ENCODE data around the gene CPNE1.

Gene CPNE1

DNA sequence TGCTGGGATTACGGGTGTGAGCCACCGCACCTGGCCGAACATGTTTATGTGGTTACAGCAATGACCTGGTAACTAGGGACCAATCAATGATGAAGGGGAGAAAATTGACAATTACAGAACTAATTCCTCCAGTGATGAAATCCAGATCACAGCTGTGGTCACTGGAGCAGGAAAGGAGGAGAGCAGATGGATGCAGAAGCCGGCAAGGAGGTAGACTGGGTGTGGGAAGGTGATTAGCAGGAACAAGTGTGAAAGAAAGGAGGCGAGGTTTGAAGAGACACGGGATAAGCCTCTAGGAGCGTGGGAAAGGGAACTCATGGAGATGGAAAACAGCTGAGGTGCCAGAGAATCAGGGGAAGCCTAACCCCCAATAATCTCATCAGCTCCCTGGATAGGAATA lies 66.2 kb downstream of the CPNE1 start:
- no peak for DNase-seq (ENCODE audit: low read depth)
- no peak overlapping the region for H3K4me3 ChIP-seq (ENCODE audit: low read depth, low read length)
- TF ChIP-seq, protein P1, sequence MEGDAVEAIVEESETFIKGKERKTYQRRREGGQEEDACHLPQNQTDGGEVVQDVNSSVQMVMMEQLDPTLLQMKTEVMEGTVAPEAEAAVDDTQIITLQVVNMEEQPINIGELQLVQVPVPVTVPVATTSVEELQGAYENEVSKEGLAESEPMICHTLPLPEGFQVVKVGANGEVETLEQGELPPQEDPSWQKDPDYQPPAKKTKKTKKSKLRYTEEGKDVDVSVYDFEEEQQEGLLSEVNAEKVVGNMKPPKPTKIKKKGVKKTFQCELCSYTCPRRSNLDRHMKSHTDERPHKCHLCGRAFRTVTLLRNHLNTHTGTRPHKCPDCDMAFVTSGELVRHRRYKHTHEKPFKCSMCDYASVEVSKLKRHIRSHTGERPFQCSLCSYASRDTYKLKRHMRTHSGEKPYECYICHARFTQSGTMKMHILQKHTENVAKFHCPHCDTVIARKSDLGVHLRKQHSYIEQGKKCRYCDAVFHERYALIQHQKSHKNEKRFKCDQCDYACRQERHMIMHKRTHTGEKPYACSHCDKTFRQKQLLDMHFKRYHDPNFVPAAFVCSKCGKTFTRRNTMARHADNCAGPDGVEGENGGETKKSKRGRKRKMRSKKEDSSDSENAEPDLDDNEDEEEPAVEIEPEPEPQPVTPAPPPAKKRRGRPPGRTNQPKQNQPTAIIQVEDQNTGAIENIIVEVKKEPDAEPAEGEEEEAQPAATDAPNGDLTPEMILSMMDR (IDR thresholded peaks at IDR 0.05; ENCODE audit: low read depth, low read length, missing control alignments): no peak

DNA sequence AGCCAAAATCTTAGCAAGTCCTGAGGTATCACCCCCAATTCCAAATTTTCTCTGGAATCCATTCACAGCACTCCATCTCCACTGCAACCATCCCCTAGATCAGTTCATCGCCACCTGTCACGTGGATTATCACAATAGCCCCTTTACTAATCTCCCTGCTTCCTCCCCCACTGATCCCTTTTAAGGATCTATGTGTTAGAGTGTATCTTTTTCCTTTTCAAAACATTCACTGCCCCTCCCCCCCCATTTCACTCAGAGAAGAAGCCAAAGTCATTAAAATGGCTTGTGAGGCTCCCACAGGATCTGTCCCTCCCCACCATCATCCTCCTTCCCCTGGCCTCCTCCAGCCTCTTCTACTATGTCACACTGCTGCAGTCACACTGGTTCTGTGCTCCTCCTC lies 67.5 kb downstream of the CPNE1 start:
- TF ChIP-seq, protein P1 (IDR thresholded peaks at IDR 0.05; ENCODE audit: low read depth, low read length, missing control alignments): no peak
- no peak overlapping the region for H3K4me3 ChIP-seq (ENCODE audit: low read depth, low read length)
- no peak for DNase-seq (ENCODE audit: low read depth)

DNA sequence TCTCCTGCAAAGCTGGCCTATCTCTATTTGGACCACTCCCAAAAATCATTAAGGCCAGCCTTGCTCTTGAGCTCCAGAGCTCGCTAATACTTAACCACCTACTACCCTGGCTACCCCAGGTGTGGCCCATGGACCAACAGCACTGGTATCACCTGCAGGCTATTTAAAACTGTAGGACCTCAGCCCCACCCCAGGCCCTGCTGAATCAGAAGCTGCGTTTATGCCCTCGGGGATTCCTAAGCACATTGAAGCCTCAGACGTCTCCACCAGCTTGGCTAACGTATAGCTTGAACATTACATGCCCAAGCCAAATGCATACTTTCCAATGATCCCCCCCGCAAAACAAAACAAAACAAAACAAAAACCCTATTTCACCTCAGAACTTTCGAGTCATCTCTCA lies 68.8 kb downstream of the CPNE1 start:
- H3K4me3 ChIP-seq (ENCODE audit: low read depth, low read length): no peak overlapping the region
- TF ChIP-seq, protein P1 (IDR thresholded peaks at IDR 0.05; ENCODE audit: low read depth, low read length, missing control alignments): no peak
- no peak for DNase-seq (ENCODE audit: low read depth)

DNA sequence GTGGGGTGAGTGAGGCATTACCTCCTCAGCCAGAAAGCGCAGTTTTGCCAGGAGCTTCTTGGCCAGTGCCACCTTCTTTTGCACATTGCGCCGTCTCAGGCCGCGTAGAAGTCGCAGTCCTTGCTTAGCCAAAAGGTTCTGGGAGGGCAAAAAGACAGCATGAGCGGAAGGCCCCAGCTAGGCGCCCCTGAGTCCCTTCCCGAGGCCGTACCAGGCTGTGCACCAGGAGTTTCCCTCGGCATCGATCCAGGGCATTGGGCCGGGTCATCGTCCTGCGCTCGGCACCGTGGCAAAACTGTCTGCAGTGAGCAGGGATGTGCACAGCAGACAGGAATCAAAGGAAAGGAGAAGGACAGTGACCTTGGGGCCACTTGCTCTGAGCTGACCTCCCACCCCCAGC lies 69.2 kb downstream of the CPNE1 start:
- no peak for DNase-seq (ENCODE audit: low read depth)
- H3K4me3 ChIP-seq (ENCODE audit: low read depth, low read length): no peak overlapping the region
- TF ChIP-seq, protein P1 (IDR thresholded peaks at IDR 0.05; ENCODE audit: low read depth, low read length, missing control alignments): no peak

DNA sequence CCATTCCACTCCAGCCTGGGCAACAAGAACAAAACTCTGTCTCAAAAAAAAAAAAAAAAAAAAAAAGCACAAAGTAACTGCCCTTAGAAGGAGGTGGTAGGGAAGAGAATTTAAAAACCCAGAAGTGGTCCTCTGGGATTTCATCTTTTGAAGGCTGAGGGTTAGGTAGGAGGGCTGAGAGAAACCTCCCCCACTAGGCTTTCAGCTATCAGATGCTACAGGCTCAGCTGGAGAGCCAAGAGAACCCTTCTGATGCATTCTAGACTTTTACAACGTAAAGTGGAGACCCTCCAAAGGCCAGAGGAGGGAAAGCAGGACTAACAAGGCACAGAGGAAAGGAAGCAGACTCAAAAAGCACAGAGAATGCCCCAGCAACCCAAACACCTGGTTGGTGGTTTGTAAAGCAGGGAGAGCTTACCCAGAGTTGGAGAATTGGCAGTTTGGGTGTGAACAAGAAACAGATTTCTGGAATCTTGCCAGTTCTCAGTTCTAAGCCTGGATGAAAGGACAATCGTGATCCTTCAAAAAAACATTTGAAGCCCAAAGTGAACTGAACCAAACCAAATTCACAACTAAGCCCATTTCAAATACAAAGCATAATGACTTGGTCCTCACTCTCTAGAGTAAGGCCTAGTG lies 72.2 kb downstream of the CPNE1 start:
- TF ChIP-seq, protein P1 (IDR thresholded peaks at IDR 0.05; ENCODE audit: low read depth, low read length, missing control alignments): no peak
- no peak for DNase-seq (ENCODE audit: low read depth)

DNA sequence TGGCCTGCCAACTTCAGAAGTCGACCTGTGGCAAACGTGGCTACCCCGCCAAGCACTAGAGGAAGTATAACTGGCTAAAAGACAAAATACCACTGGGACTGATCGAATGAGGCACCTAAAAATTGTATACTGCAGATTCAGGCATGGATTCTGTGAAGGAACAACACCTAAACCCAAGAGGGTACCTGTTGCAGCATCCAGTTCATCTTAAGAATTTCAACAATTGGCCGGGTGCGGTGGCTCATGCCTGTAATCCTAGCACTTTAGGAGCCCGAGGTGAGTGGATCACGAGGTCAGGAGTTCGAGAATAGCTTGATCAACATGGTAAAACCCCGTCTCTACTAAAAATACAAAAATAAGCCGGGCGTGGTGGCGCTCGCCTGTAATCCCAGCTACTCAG lies 76.3 kb downstream of the CPNE1 start:
- H3K4me3 ChIP-seq (ENCODE audit: low read depth, low read length): no peak overlapping the region
- TF ChIP-seq, protein P1 (IDR thresholded peaks at IDR 0.05; ENCODE audit: low read depth, low read length, missing control alignments): no peak
- no peak for DNase-seq (ENCODE audit: low read depth)

More for the DNA sequence above, 72.2 kb downstream of the CPNE1 start:
- H3K4me3 ChIP-seq (ENCODE audit: low read depth, low read length): no peak overlapping the region

DNA sequence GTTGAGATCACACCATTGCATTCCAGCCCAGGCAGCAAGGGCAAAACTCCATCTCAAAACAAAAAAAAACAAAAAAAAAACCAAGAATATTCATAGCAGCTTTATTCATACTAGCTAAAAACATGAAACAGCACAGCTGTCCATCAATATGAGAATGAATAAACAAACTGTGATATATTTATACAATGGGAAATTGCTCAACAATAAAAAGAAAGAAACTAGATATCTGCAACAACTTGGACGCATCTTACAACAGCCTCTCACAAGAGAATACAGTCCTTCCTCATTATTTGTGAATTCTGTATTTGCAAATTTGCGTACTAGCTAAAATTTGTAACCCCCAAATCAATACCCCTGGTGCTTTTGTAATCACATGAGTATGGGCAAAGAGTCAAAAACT lies 77.3 kb downstream of the CPNE1 start:
- TF ChIP-seq, protein P1 (IDR thresholded peaks at IDR 0.05; ENCODE audit: low read depth, low read length, missing control alignments): no peak
- no peak overlapping the region for H3K4me3 ChIP-seq (ENCODE audit: low read depth, low read length)
- DNase-seq (ENCODE audit: low read depth): no peak
